SK-N-DZ (cell line): Measurements from ENCODE around the gene ELP2.
"Not testable (repeated sequence)": the region's sequence is repeated elsewhere in the genome, so short reads cannot be mapped to it uniquely, and the experiment has no call there.

Experiments used
- DNase-seq: peaks from one replicate; pipeline ENCODE4 v3.0.0-alpha.2; 2015; ENCODE audit warnings: low spot score

The ELP2 gene

GRCh38 chr18:36157441-36157840 lies 27.7 kb downstream of the ELP2 start:
- no peak for DNase-seq

- no peak for DNase-seq
Observed at GRCh38 chr18:36158266-36158867, 28.7 kb downstream of the ELP2 start.

GRCh38 chr18:36160959-36161371 lies 31.3 kb downstream of the ELP2 start:
- no peak for DNase-seq

- no peak for DNase-seq
Observed at GRCh38 chr18:36162981-36163380, 33.3 kb downstream of the ELP2 start.

GRCh38 chr18:36167692-36168218 lies 38.1 kb downstream of the ELP2 start:
- DNase-seq = no peak

- not testable (repeated sequence) for DNase-seq
Observed at GRCh38 chr18:36168296-36168695, 38.6 kb downstream of the ELP2 start.

GRCh38 chr18:36169938-36170337 lies 40.2 kb downstream of the ELP2 start:
- no peak for DNase-seq

- no peak for DNase-seq
Observed at GRCh38 chr18:36175481-36175880, 45.8 kb downstream of the ELP2 start.

GRCh38 chr18:36176177-36176584 lies 46.5 kb downstream of the ELP2 start:
- no peak for DNase-seq

- no peak for DNase-seq
Observed at GRCh38 chr18:36176711-36177110, 47.0 kb downstream of the ELP2 start.

GRCh38 chr18:36177913-36178312 lies 48.2 kb downstream of the ELP2 start:
- DNase-seq = no peak

GRCh38 chr18:36179562-36180355 lies 50.1 kb downstream of the ELP2 start:
- DNase-seq = no peak

GRCh38 chr18:36181441-36181840 lies 51.7 kb downstream of the ELP2 start:
- no peak for DNase-seq

GRCh38 chr18:36181898-36182506 lies 52.3 kb downstream of the ELP2 start:
- DNase-seq = no peak

- DNase-seq = no peak
Observed at GRCh38 chr18:36183033-36183432, 53.3 kb downstream of the ELP2 start.

GRCh38 chr18:36183987-36184386 lies 54.3 kb downstream of the ELP2 start:
- DNase-seq = no peak

- no peak for DNase-seq
Observed at GRCh38 chr18:36185157-36185556, 55.5 kb downstream of the ELP2 start.

- DNase-seq = no peak
Observed at GRCh38 chr18:36185901-36186460, 56.3 kb downstream of the ELP2 start.

- no peak for DNase-seq
Observed at GRCh38 chr18:36186461-36187192, 56.9 kb downstream of the ELP2 start.

- DNase-seq = no peak
Observed at GRCh38 chr18:36187193-36187825, 57.6 kb downstream of the ELP2 start, which contains the start of gene MOCOS. Gene MOCOS, plus strand, starts transcription at chr18:36187497. Its CDS starts 43 bp downstream, at chr18:36187540.
